GM23248 (cell line): ENCODE measurements around the gene CDC14B.

Experiments
- EZH2 ChIP-seq: fragments of 200-600 bp; sonication (generic); IDR thresholded peaks from 2 replicates; pipeline ENCODE4 v1.6.1; 2018; ENCODE audit warnings: antibody characterized with exemption, mild to moderate bottlenecking; ENCODE audit not compliant: insufficient read depth, poor library complexity, severe bottlenecking
- EZH2phosphoT487 ChIP-seq: fragments of 200-600 bp; sonication (generic); IDR thresholded peaks from 2 replicates; pipeline ENCODE4 v1.6.1; 2018; ENCODE audit warnings: antibody characterized with exemption, moderate library complexity, mild to moderate bottlenecking, low read depth; ENCODE audit not compliant: insufficient read depth

- TF ChIP-seq EZH2 (no peak), EZH2phosphoT487 (no peak)
Observed at GRCh38 chr9:96587338-96588315, 32.0 kb downstream of the CDC14B start.
